Measurements from ENCODE around the gene FAM114A1.

Gene FAM114A1

GRCh38 chr4:38859501-38859900 is 8.1 kb upstream of the FAM114A1 start:
- no peak for DNase-seq

GRCh38 chr4:38860788-38861424 is 6.7 kb upstream of the FAM114A1 start:
- DNase-seq: no peak

DNA sequence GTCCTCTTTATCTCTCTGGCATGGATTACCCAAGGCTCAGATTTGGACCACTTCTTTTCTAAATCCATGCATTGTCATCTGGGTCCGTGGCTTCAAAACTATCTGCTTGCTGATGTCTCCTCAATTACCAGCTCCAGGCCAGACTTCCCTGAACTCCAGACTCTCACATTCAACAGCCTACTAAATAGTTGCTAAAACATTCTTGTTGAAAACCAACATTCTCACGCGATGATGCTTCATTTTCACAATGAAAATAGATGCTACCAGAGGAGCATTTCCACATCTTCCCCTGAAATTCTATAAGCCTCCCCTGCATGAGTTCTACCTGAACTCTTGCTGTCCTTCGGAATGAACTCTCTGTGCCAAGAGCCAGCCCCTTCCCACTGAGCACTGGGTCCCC is 5.8 kb upstream of the FAM114A1 start:
- no peak for DNase-seq

DNA sequence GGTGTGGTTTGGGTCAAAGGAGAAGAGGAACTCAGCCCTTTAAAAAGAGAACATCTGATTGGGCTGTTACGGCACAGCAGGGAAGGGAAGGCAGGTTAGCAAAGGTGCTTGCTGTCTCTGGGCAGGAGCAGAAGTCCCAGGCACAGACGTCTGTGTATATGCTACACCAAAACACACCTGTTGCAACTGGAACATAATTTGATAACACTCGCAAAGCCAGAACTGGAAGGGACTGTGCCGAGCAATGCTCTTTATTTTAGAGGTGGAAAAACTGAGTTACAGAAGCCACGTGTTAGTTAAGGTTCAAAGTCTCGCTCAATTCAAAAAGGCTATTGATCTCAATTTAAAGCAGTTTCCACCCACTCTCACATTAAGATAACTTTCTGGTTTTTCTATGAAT is 2.2 kb upstream of the FAM114A1 start:
- DNase-seq: no peak

DNA sequence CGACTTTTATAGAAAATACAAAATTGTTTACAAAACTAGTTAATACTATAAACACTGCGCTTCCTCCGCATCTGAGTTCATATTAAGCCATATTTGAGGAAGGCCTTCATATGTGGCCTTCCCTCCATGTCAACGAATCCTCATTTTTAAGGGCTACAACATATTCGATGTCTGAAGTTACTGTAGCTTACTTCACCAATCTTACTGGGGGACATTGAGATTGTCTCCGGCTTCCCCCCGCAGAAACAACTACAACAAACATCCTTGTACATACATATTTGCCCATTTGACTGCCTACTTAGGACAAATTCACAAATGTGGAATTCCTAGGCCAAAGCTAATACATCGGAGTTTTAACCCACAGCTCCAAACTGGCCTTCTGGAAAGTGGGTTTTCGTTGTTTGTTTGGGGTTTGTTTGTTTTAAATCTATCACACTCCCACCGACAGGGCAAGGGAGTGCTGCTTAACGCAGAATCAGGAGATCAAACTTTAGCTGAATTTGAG is 581 bp upstream of the FAM114A1 start:
- DNase-seq: no peak

- no peak for DNase-seq
Observed at GRCh38 chr4:38868059-38868960, 704 bp downstream of the FAM114A1 start.

GRCh38 chr4:38869511-38869910 is 1.9 kb downstream of the FAM114A1 start:
- no peak for DNase-seq

DNA sequence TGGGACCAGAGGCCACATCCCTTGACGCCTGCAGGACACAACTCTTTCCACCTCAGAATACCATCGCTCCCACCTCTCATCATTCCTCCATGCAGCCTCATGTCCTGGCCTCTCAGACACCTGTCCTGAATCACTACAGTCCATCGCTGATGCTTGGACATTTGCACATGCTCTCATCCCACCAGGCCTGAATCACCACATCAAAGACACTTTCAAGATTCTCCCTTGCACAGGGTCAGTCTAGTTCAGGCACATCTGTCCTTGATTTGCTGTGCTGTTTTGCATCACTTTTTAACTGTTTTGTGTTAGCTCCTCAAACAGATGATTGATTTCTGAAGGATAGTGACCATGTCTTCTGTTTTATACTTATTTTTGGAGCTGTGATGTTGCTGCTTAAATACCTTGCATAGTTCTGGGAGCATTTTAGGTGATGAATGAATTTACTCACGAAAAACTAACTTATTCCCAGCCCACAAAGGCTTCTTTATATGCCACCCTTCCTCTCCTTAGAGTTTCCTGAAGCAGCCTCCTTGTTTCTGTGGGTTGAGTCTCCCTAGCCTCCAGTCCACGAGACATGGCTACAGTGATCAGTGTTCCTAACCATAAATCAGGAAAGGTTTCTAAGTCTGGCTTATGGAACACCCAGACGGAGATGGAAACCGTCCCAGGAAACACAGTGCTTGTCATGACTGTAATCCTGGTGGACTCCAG is 2.6 kb downstream of the FAM114A1 start:
- no peak for DNase-seq

DNA sequence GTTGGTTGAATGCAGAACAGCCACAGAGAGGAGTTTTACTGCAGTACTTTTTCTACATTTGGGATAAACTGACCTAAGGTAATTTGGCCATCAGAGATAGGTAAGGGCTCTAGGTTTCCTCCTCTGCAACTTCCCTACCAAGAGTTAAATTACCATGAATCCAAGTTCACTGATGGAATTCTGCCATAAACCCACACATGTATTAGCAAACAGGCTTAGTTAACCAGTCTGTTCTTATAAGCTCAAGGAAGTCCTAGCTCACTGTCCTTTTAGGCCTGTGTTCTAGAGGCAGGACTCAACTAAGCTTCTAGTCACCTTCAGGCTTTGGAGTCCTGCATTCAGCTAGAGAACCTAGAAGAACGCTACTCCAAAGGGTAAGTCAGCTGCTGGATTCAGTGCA is 4.0 kb downstream of the FAM114A1 start:
- DNase-seq: no peak

GRCh38 chr4:38872620-38873019 is 5.0 kb downstream of the FAM114A1 start:
- no peak for DNase-seq

DNA sequence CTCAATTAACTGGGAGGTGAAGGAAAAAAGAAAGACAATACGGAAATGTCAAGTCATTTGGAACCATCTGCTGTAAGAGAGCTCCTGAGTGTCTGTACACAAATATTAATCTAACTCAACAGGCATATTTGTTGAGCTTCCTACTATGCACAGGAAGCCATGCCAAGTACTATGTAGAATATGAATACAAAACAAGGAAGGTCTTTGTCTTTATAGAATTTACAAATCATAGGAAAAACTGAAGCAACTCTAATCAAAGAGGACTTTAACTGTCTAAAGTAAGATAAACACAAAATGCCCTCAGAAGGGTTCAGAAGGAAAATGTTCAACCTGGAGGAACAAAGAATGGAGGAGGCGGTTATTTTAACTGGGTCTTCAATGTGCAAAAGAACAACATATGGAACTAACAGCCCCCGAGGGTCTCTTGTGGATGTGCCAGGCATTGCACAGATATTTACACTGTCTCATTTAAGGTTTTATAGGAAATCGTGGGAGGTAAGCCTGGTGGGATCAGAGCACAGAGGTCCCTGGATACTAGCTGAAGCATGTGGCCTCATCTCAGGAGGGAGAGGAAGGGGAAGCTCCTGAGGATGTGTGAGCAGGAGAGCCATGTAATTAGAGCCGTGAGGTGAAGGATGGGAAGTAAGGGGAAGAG is 5.8 kb downstream of the FAM114A1 start:
- DNase-seq: no peak

- no peak for DNase-seq
Observed at GRCh38 chr4:38876636-38877035, 9.0 kb downstream of the FAM114A1 start.

DNA sequence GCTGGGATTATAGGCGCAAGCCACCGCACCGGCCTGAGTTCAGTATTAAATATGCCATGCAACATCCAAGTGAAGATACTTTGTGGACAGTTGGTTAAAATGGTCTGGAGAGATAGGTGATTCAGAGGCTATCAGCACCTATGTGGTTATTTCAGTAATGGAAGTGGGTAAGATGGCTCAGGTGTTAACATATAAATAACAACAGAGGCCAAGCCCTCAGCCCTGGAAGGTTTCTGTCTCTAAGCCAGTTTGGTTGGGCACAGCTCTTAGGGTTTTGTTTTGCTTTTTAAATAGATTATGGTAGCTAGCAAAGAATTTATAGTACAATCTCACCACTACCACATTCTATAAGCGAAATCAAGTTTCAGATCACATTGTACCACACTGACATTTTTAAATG is 16.6 kb downstream of the FAM114A1 start:
- no peak for DNase-seq

DNA sequence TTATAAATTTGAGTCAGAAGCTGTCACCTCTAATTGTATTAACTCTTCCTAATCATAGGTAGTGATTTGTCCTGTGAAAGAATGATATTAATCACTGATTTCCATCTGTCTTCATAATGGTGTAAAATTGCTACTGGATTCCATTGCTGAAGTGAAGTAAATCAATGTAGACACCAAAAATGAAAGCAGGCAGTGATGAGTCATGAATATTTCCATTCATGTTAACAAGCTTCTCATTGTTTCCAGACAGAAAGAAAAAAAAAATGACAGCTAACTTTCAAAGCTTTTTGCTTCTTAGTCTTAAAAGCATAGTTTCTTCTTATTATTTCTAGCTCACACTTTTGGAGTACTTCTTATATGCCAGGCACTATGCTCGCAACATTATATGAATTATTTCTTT is 21.5 kb downstream of the FAM114A1 start:
- no peak for DNase-seq

DNA sequence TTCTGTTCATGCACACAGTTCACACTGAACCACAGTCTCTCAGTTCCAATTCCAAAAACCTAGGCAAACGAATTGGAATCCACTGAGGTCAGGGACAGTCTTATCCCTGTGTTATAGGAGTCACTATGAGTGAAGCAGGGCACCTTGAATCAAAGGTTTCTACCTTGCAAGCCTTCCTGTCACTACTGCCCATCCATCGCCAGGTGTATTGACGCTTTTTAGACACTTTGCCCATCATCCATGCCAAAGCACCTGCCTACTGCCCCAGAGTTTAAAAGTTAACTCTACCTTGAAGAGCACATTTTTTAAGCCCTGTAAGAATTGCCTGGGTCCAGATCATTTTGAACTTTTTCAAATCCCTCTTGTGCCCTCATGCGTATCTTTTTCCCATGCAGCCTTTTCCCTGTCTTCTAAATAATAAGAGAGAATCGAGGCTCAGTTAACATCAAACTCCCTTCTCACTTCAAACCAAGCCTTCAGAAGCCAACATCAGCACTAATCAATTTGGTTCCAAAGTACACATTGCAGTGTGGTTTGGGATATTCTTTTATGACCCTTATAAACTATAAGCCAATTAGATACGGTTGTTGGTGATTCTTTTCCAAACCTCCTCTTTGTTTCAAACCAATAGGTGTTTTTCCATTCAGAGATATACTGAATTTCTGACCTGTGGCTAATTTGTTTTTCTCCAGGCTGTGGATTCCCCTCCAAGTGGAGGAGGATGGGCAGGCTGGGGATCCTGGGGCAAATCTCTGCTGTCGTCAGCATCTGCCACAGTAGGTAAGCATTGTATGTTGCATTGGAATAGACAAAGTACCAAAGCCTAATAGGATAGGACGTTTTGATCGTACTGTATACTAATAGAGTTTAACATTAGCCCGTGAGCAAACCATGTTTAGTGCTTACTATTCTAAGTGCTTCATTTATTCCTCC is 23.7 kb downstream of the FAM114A1 start:
- no peak for DNase-seq

DNA sequence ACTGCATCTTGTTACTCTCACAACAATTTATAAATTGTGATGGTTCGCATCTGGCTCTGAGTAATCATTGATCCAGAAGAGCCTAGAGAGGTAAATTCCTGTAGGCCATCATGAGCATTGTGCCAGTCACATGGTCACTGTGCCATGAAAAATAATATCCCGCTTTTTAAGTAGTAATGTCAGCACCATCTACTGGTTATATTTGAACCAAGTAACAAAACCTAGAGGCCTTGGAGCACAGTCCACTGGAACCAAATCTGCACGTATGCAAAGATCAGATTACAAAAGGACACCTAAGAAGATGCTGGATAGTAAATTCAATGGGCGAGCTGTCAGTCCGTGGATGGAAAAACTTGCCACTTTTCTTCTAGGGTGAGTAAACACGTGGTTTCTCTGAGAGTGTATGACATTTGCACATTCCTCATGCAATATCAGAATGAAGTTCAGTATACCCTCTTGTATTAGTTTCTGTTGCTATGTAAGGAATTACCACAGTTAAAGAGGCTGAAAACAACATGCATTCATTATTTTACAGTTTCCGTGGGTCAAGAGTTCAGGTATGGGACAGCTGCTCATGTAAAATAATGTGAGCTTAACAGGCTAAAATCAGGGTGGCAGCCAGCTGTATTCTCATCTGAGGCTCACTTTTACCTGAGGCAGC is 26.8 kb downstream of the FAM114A1 start:
- no peak for DNase-seq

GRCh38 chr4:38896940-38897339 is 29.3 kb downstream of the FAM114A1 start:
- DNase-seq: no peak

- DNase-seq: no peak
Observed at GRCh38 chr4:38898245-38898644, 30.6 kb downstream of the FAM114A1 start.

GRCh38 chr4:38902221-38902620 is 34.6 kb downstream of the FAM114A1 start:
- DNase-seq: no peak

DNA sequence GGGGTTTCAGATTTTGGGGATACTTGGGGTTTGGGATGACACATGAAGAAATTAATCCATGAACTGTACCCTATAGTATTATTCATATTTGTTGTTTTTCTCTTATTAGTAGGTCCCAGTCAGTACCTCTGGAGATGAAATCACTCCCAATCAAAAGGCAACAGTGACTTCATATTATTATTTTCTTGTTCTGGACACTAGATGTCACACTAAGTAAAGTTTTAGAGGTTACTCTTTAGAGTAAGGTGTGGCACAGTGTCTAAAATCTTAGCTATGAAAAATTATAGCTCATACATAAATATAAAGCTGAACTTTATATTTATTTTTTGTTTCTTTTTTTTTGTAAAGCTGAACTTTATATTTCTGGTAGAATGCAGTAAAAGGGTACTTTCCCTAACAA is 35.1 kb downstream of the FAM114A1 start:
- no peak for DNase-seq

GRCh38 chr4:38904090-38904666 is 36.6 kb downstream of the FAM114A1 start:
- no peak for DNase-seq

All from NCI-H2107 (cell line).